Muscle of leg (tissue), 11 donors: ENCODE results near the gene FAM180A. TPM values are rescaled to one million over a fixed set of nuclear protein-coding genes. Genes with fewer than 3 reads are reported as not detected.

ENCODE experiments used
- DNase-seq: peaks from one replicate; pipeline ENCODE4 v3.0.0; 2013
- H3K27ac ChIP-seq: one replicate; pipeline ENCODE4 v1.5.1; 2013; ENCODE audit warnings: mild to moderate bottlenecking, low read length, control low read depth
- H3K27me3 ChIP-seq: one replicate; pipeline ENCODE4 v1.6.1; 2013; ENCODE audit warnings: low read length; ENCODE audit not compliant: control insufficient read depth, insufficient read depth
- H3K36me3 ChIP-seq: one replicate; pipeline ENCODE4 v1.6.1; 2013; ENCODE audit warnings: low read length; ENCODE audit not compliant: control insufficient read depth, insufficient read depth
- H3K4me1 ChIP-seq: one replicate; pipeline ENCODE4 v1.6.1; 2013; ENCODE audit warnings: low read length; ENCODE audit not compliant: control insufficient read depth, insufficient read depth
- H3K4me3 ChIP-seq: one replicate; pipeline ENCODE4 v1.5.1; 2013; ENCODE audit warnings: low read length, control low read depth
- H3K9me3 ChIP-seq: replicated peaks from 2 replicates; pipeline ENCODE4 v1.6.1; 2013; ENCODE audit warnings: low read depth, low read length; ENCODE audit not compliant: control insufficient read depth
- WGBS: methylation state at CpG from one replicate; pipeline ENCODE4 v1.1.5; 2013; ENCODE audit warnings: missing lambda C conversion rate; ENCODE audit not compliant: insufficient coverage; 5-methylcytosine and 5-hydroxymethylcytosine counted together
- polyA plus RNA-seq, 8 donors: library from polyadenylated mRNA; unstranded; fragments of 120-200 nt; gene quantifications; one replicate each; pipeline versions ENCODE4 v1.2.1 to v1.2.3, GENCODE V29; 2013; ENCODE audit warnings: inconsistent platforms in 1 of 8, low replicate concordance in 1 of 8; ENCODE audit not compliant: insufficient read length in 8 of 8, insufficient read depth in 1 of 8
- total RNA-seq: library from RNA; stranded (reverse); fragments of 120-200 nt; gene quantifications from one replicate; pipeline ENCODE4 v1.2.4, GENCODE V29; 2013

Gene FAM180A
- total and polyA plus RNA-seq, 9 donors = 0.17 to 0.96 (median 0.35) TPM; not detected in 1

DNA sequence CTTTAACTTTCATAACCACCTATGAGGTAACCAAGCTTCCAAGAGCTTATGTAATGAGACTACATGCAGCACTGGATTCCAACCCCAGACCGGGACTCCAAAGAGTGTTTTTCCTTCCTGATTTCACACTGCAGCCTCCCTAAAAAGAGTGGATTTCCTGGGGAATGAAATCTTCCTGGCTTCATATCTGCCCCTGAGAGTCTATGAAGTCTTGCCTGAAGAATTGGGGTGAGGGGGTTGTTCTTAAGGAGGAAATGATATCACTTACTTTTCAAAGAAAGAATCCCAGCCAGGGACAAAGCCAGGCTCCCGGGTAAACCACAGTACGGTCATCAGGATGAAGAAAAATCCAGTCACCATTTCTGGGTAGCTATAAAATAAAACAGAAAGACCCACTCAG is 56.6 kb downstream of the FAM180A start:
- H3K4me1 ChIP-seq = no peaks in the 10 kb centered on the region
- H3K27ac ChIP-seq = no peak overlapping the region
- H3K27me3 ChIP-seq = no peaks in the 10 kb centered on the region
- no peak overlapping the region for H3K4me3 ChIP-seq
- DNase-seq = no peak
- peaks cover 16% of the 10 kb centered on the region for H3K36me3 ChIP-seq
- WGBS = no CpG with 5 or more reads among the region's 3 CpGs
- H3K9me3 ChIP-seq = no peaks in the 10 kb centered on the region

- Histone ChIP-seq H3K27me3 (no peaks in the 10 kb centered on the region), H3K9me3 (no peaks in the 10 kb centered on the region), H3K4me3 (no peak overlapping the region), H3K4me1 (no peaks in the 10 kb centered on the region), H3K27ac (no peak overlapping the region), H3K36me3 (peaks cover 21% of the 10 kb centered on the region)
- DNase-seq = no peak
- WGBS = 95% methylated on average over 3 of the region's 3 CpGs
Observed at GRCh38 chr7:135690566-135690965, 58.0 kb downstream of the FAM180A start.

- Histone ChIP-seq H3K36me3 (peaks cover 19% of the 10 kb centered on the region), H3K4me3 (no peak overlapping the region), H3K9me3 (no peaks in the 10 kb centered on the region), H3K27me3 (no peaks in the 10 kb centered on the region), H3K27ac (no peak overlapping the region), H3K4me1 (no peaks in the 10 kb centered on the region)
- no peak for DNase-seq
- no CpG with 5 or more reads among the region's 1 CpG for WGBS
Observed at GRCh38 chr7:135687466-135687865, 61.1 kb downstream of the FAM180A start.

GRCh38 chr7:135685306-135686084 is 63.1 kb downstream of the FAM180A start:
- Histone ChIP-seq H3K36me3 (peaks cover 21% of the 10 kb centered on the region), H3K4me3 (no peak overlapping the region), H3K27ac (no peak overlapping the region), H3K9me3 (no peaks in the 10 kb centered on the region), H3K27me3 (no peaks in the 10 kb centered on the region), H3K4me1 (peaks cover 2% of the 10 kb centered on the region)
- DNase-seq = no peak
- WGBS = 64% methylated on average over 5 of the region's 9 CpGs

DNA sequence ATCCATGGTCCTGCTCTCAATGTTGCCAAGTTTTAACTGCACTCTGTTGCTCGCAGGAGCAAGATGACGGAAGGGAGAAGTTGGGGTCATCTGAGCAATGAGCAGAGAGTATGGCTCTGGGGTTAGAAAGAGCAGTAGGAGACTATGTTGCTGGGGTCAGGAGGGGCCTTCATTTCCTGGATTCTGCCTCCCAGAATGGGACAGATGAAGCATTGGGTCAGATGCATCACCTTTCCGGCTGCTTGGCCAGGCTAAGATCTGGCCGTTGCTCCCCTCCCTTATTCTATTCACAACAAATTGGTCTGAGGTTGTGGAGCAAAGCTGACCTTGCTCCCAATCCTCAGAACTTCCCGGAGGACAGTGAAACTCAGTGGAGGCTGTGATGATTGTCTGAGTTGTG is 63.9 kb downstream of the FAM180A start:
- 83% methylated on average over 2 of the region's 5 CpGs for WGBS
- Histone ChIP-seq H3K36me3 (peaks cover 18% of the 10 kb centered on the region), H3K27ac (no peak overlapping the region), H3K4me3 (no peak overlapping the region), H3K9me3 (no peaks in the 10 kb centered on the region), H3K4me1 (peaks cover 2% of the 10 kb centered on the region), H3K27me3 (no peaks in the 10 kb centered on the region)
- no peak for DNase-seq

DNA sequence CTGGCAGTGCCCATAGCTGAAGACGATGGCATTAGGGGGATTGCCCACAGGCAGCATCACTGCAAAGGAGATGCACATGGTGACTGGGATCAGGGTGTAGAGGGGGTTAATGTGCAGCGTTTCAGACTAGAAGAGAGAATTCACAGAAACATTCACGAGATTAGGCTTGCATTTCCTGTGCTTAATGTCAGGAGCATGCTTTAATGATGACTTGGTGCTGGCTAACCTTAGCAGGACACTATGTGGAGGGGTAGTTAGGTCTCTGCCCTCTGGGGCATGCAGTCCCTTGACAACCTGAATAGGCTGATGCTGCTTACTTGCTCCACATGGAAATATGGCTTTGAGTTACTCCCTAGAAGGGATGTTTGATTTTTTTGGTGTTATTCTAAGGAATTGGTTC is 64.5 kb downstream of the FAM180A start:
- 32% methylated on average over 3 of the region's 3 CpGs for WGBS
- Histone ChIP-seq H3K9me3 (no peaks in the 10 kb centered on the region), H3K27me3 (no peaks in the 10 kb centered on the region), H3K4me1 (peaks cover 2% of the 10 kb centered on the region), H3K27ac (no peak overlapping the region), H3K36me3 (peaks cover 13% of the 10 kb centered on the region), H3K4me3 (no peak overlapping the region)
- DNase-seq = no peak

- H3K36me3 ChIP-seq = peaks cover 16% of the 10 kb centered on the region
- H3K9me3 ChIP-seq = no peaks in the 10 kb centered on the region
- H3K27me3 ChIP-seq = no peaks in the 10 kb centered on the region
- WGBS = no CpG with 5 or more reads among the region's 3 CpGs
- H3K4me3 ChIP-seq = no peak overlapping the region
- peaks cover 2% of the 10 kb centered on the region for H3K4me1 ChIP-seq
- no peak overlapping the region for H3K27ac ChIP-seq
- no peak for DNase-seq
Observed at GRCh38 chr7:135683609-135684008, 65.0 kb downstream of the FAM180A start.

- peak; percentile 12 for DNase-seq
- H3K27me3 ChIP-seq = no peaks in the 10 kb centered on the region
- H3K27ac ChIP-seq = no peak overlapping the region
- peaks cover 2% of the 10 kb centered on the region for H3K4me1 ChIP-seq
- peaks cover 21% of the 10 kb centered on the region for H3K36me3 ChIP-seq
- WGBS = 42% methylated on average over 2 of the region's 3 CpGs
- no peak overlapping the region for H3K4me3 ChIP-seq
- no peaks in the 10 kb centered on the region for H3K9me3 ChIP-seq
Observed at GRCh38 chr7:135682191-135682590, 66.4 kb downstream of the FAM180A start.

GRCh38 chr7:135681762-135682161 is 66.9 kb downstream of the FAM180A start:
- peaks cover 2% of the 10 kb centered on the region for H3K4me1 ChIP-seq
- DNase-seq = no peak
- 100% methylated on average over 1 of the region's 5 CpGs for WGBS
- H3K4me3 ChIP-seq = no peak overlapping the region
- no peak overlapping the region for H3K27ac ChIP-seq
- H3K9me3 ChIP-seq = no peaks in the 10 kb centered on the region
- H3K27me3 ChIP-seq = no peaks in the 10 kb centered on the region
- H3K36me3 ChIP-seq = peaks cover 19% of the 10 kb centered on the region
